H9 (cell line): Measurements from ENCODE around the gene ADI1. TPM values are rescaled to one million over a fixed set of nuclear protein-coding genes. Genes with fewer than 3 reads are reported as not detected.

Source experiments
- DNase-seq: peaks from one replicate; pipeline ENCODE4 v3.0.0-alpha.2; 2017
- H2AFZ ChIP-seq: one replicate; pipeline ENCODE4 v1.6.1; 2013; ENCODE audit warnings: mild to moderate bottlenecking, low read length, control low read depth, moderate library complexity
- H2AK5ac ChIP-seq: 2 replicates; pipeline ENCODE4 v1.6.1; 2013; ENCODE audit warnings: low read length, control low read depth, mixed read lengths; ENCODE audit not compliant: insufficient read length
- H2BK120ac ChIP-seq: one replicate; pipeline ENCODE4 v1.6.1; 2013; ENCODE audit warnings: low read depth, mild to moderate bottlenecking, low read length, control low read depth, inconsistent platforms; ENCODE audit not compliant: poor library complexity, severe bottlenecking
- H2BK12ac ChIP-seq: 2 replicates; pipeline ENCODE4 v1.6.1; 2013; ENCODE audit warnings: low read length, control low read depth, mixed read lengths, low read depth; ENCODE audit not compliant: insufficient read length
- H2BK15ac ChIP-seq: 2 replicates; pipeline ENCODE4 v1.6.1; 2013; ENCODE audit warnings: low read depth, low read length, control low read depth
- H2BK20ac ChIP-seq: one replicate; pipeline ENCODE4 v1.6.1; 2013; ENCODE audit warnings: low read depth, mild to moderate bottlenecking, low read length, control low read depth, inconsistent platforms; ENCODE audit not compliant: poor library complexity, severe bottlenecking
- H2BK5ac ChIP-seq: 2 replicates; pipeline ENCODE4 v1.6.1; 2013; ENCODE audit warnings: low read length, control low read depth, mixed read lengths; ENCODE audit not compliant: insufficient read length
- H3K14ac ChIP-seq: 2 replicates; pipeline ENCODE4 v1.6.1; 2013; ENCODE audit warnings: low read length, control low read depth; ENCODE audit not compliant: insufficient read depth
- H3K18ac ChIP-seq: 2 replicates; pipeline ENCODE4 v1.6.1; 2013; ENCODE audit warnings: low read depth, mild to moderate bottlenecking, mixed read lengths, low read length, control low read depth; ENCODE audit not compliant: insufficient read length
- H3K23ac ChIP-seq: 2 replicates; pipeline ENCODE4 v1.6.1; 2013; ENCODE audit warnings: low read length, control low read depth, mixed read lengths, low read depth; ENCODE audit not compliant: insufficient read length
- H3K23me2 ChIP-seq: 2 replicates; pipeline ENCODE4 v1.6.1; 2013; ENCODE audit warnings: low read depth, mild to moderate bottlenecking, mixed read lengths, low read length, control low read depth; ENCODE audit not compliant: insufficient read length, poor library complexity, severe bottlenecking
- H3K27ac ChIP-seq: 2 replicates; pipeline ENCODE4 v1.5.1; 2013; ENCODE audit warnings: low read length, control low read depth, mixed read lengths, low read depth; ENCODE audit not compliant: insufficient read length
- H3K27me3 ChIP-seq: 2 replicates; pipeline ENCODE4 v1.6.1; 2013; ENCODE audit warnings: low read length, control low read depth, inconsistent platforms; ENCODE audit not compliant: insufficient read depth
- H3K4ac ChIP-seq: 2 replicates; pipeline ENCODE4 v1.6.1; 2013; ENCODE audit warnings: low read depth, mild to moderate bottlenecking, control low read depth, inconsistent platforms, low read length, moderate library complexity
- H3K4me1 ChIP-seq: 2 replicates; pipeline ENCODE4 v1.6.1; 2013; ENCODE audit warnings: low read length, control low read depth, inconsistent platforms; ENCODE audit not compliant: insufficient read depth
- H3K4me2 ChIP-seq: 2 replicates; pipeline ENCODE4 v1.6.1; 2013; ENCODE audit warnings: low read length, control low read depth, mixed read lengths; ENCODE audit not compliant: insufficient read length, insufficient read depth
- H3K56ac ChIP-seq: 2 replicates; pipeline ENCODE4 v1.6.1; 2013; ENCODE audit warnings: low read depth, mild to moderate bottlenecking, mixed read lengths, low read length, control low read depth; ENCODE audit not compliant: insufficient read length
- H3K79me1 ChIP-seq: 2 replicates; pipeline ENCODE4 v1.6.1; 2013; ENCODE audit warnings: low read depth, mild to moderate bottlenecking, moderate library complexity, low read length, control low read depth, inconsistent platforms; ENCODE audit not compliant: insufficient read depth, poor library complexity, severe bottlenecking
- H3K79me2 ChIP-seq: 2 replicates; pipeline ENCODE4 v1.6.1; 2013; ENCODE audit warnings: low read length, control low read depth, inconsistent platforms; ENCODE audit not compliant: insufficient read depth
- H3K9ac ChIP-seq: 2 replicates; pipeline ENCODE4 v1.6.1; 2013; ENCODE audit warnings: low read length, control low read depth, mixed read lengths; ENCODE audit not compliant: insufficient read length; ENCODE audit errors: extremely low read depth
- H3K9me3 ChIP-seq: one replicate; pipeline ENCODE4 v1.6.1; 2013; ENCODE audit warnings: low read depth, low read length, inconsistent platforms; ENCODE audit not compliant: control insufficient read depth
- H3T11ph ChIP-seq: one replicate; pipeline ENCODE4 v1.6.1; 2013; ENCODE audit warnings: mild to moderate bottlenecking, low read length, control low read depth, inconsistent platforms
- H4K20me1 ChIP-seq: one replicate; pipeline ENCODE4 v1.6.1; 2013; ENCODE audit not compliant: control insufficient read depth, insufficient read length, insufficient read depth
- H4K5ac ChIP-seq: 2 replicates; pipeline ENCODE4 v1.6.1; 2013; ENCODE audit warnings: low read depth, mild to moderate bottlenecking, mixed read lengths, low read length, control low read depth; ENCODE audit not compliant: insufficient read length
- H4K8ac ChIP-seq: replicated peaks from 2 replicates; pipeline ENCODE4 v1.6.1; 2013; ENCODE audit warnings: low read length, control low read depth, mixed read lengths, low read depth; ENCODE audit not compliant: insufficient read length
- H4K91ac ChIP-seq: 2 replicates; pipeline ENCODE4 v1.6.1; 2013; ENCODE audit warnings: low read depth, mild to moderate bottlenecking, moderate library complexity, mixed read lengths, low read length, control low read depth; ENCODE audit not compliant: insufficient read length
- H3K27ac Mint-ChIP-seq, 3 experiments: 2 replicates in 2 of 3; 3 replicates in 1 of 3; pipeline ENCODE4 v1.8.0; 2020 to 2021; ENCODE audit warnings: mixed read lengths in 3 of 3, mild to moderate bottlenecking in 1 of 3, moderate library complexity in 1 of 3
- H3K27me3 Mint-ChIP-seq: 2 replicates; pipeline ENCODE4 v1.8.0; 2021; ENCODE audit warnings: low read depth, mild to moderate bottlenecking, moderate library complexity, mixed read lengths
- H3K36me3 Mint-ChIP-seq, 3 experiments: 2 replicates in 2 of 3; 3 replicates in 1 of 3; pipeline ENCODE4 v1.8.0; 2020 to 2021; ENCODE audit warnings: low read depth in 3 of 3, mixed read lengths in 3 of 3; ENCODE audit not compliant: insufficient read depth in 1 of 3
- H3K4me1 Mint-ChIP-seq, 2 experiments: 2 replicates each; pipeline ENCODE4 v1.8.0; 2020; ENCODE audit warnings: mixed read lengths in 2 of 2
- H3K4me3 Mint-ChIP-seq, 2 experiments: 2 replicates in 1 of 2; 3 replicates in 1 of 2; pipeline ENCODE4 v1.8.0; 2020 to 2021; ENCODE audit warnings: mild to moderate bottlenecking in 2 of 2, mixed read lengths in 2 of 2, moderate library complexity in 1 of 2
- H3K9me3 Mint-ChIP-seq, 2 experiments: 2 replicates in 1 of 2; 3 replicates in 1 of 2; pipeline ENCODE4 v1.8.0; 2020; ENCODE audit warnings: mild to moderate bottlenecking in 2 of 2, mixed read lengths in 2 of 2, moderate library complexity in 1 of 2
- CTCF ChIP-seq: fragments of 200-600 bp; sonication (generic); conservative IDR thresholded peaks from 3 replicates; pipeline ENCODE4 v1.8.0; 2021; ENCODE audit warnings: antibody characterized with exemption, mild to moderate bottlenecking
- WGBS: extraction: QIAGEN DNeasy Blood & Tissue Kit; methylation state at CpG from one replicate; pipeline ENCODE4 v1.1.7; 2013; ENCODE audit warnings: missing lambda C conversion rate, low lambda C conversion rate, mixed read lengths; ENCODE audit not compliant: insufficient read length; ENCODE audit errors: extremely low coverage; 5-methylcytosine and 5-hydroxymethylcytosine counted together
- total RNA-seq: library from RNA; stranded (reverse); gene quantifications from 2 replicates; pipeline ENCODE4 v1.2.1, GENCODE V29; 2021

Gene ADI1
- total RNA-seq, 1 experiment from 2014 or later = 23.4 TPM

GRCh38 chr2:3456125-3456524 is 63.2 kb downstream of the ADI1 start:
- Histone ChIP-seq H3K23ac (no peak overlapping the region), H4K8ac (no peak overlapping the region), H3K18ac (no peak overlapping the region), H3K4me1 (no peaks in the 10 kb centered on the region), H3K9me3 (no peaks in the 10 kb centered on the region), H4K5ac (no peak overlapping the region), H3K9ac (no peak overlapping the region), H3K56ac (no peak overlapping the region), H3K23me2 (no peaks in the 10 kb centered on the region), H2BK12ac (no peak overlapping the region), H3T11ph (no peak overlapping the region), H2BK20ac (no peak overlapping the region), H2AK5ac (no peak overlapping the region), H3K79me2 (no peaks in the 10 kb centered on the region), H2BK5ac (no peak overlapping the region), H2BK120ac (no peak overlapping the region), H2BK15ac (no peak overlapping the region), H3K4ac (no peak overlapping the region), H4K91ac (no peak overlapping the region), H3K14ac (no peak overlapping the region), H3K27me3 (no peaks in the 10 kb centered on the region), H4K20me1 (no peaks in the 10 kb centered on the region), H3K79me1 (no peaks in the 10 kb centered on the region), H2AFZ (no peak overlapping the region), H3K27ac (no peak overlapping the region), H3K4me2 (no peak overlapping the region)
- Mint-ChIP-seq H3K36me3 (peaks cover 13 to 28% (median 24%) of the 10 kb centered on the region in 3 experiments), H3K4me3 (no peak overlapping the region), H3K27ac (no peak overlapping the region; a peak in 1 of 7 replicates), H3K9me3 (no peaks in the 10 kb centered on the region), H3K27me3 (no peaks in the 10 kb centered on the region; the same call in 1 of the 2 replicates), H3K4me1 (peaks cover 7 to 11% of the 10 kb centered on the region in 2 experiments)
- no peak for TF ChIP-seq CTCF
- DNase-seq = no peak
- WGBS = no CpG with 5 or more reads among the region's 14 CpGs
